Measurements from ENCODE around the gene A1CF. TPM values are rescaled to one million over a fixed set of nuclear protein-coding genes. Genes with fewer than 3 reads are reported as not detected.

A1CF gene
- total RNA-seq, 4 donors from 2014 or later: 0.04 TPM; not detected in 3

DNA sequence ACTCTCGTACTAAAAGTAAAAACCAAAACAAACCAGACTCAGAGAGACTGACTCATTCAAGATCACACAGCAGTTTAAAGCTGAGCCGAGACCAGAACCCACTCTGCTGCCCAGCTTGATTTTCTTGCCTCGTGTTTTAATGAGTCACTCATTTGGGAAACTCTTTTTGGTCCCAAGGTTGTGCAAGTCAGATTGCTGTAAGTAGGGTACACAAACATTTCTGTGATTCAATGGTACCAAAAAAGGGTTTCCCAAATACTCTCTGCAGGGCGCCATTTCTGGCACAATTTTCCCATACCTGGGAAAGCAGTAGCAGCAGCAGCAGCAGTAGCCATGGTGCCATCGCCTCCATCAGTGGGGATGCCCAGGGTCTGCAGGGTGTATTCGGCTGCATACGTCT lies 75.8 kb downstream of the A1CF start:
- Histone ChIP-seq H3K9me3 (no peaks in the 10 kb centered on the region), H3K4me1 (no peaks in the 10 kb centered on the region), H3K27ac (no peak overlapping the region), H3K4me3 (no peak overlapping the region), H3K36me3 (no peaks in the 10 kb centered on the region), H3K27me3 (no peaks in the 10 kb centered on the region)
- WGBS, 2 donors (ENCODE audit: low coverage in 1 of 2): 78 to 94% methylated on average over 3 to 6 of the region's 7 CpGs
- no peak for TF ChIP-seq CTCF (IDR thresholded peaks at IDR 0.05)
- no peak for ATAC-seq

- no peak overlapping the region for H3K27ac ChIP-seq
- TF ChIP-seq CTCF (IDR thresholded peaks at IDR 0.05) (no peak), POLR2A (IDR thresholded peaks at IDR 0.05) (no peak), EP300 (IDR thresholded peaks at IDR 0.05) (no peak), POLR2AphosphoS5 (IDR thresholded peaks at IDR 0.05) (no peak)
- no peak overlapping the region for H3K4me3 ChIP-seq
- no peaks in the 10 kb centered on the region for H3K4me1 ChIP-seq
- no peaks in the 10 kb centered on the region for H3K9me3 ChIP-seq
- no peak for ATAC-seq
- no peaks in the 10 kb centered on the region for H3K36me3 ChIP-seq
- no peaks in the 10 kb centered on the region for H3K27me3 ChIP-seq
- WGBS, 2 donors (ENCODE audit: low coverage in 1 of 2): 0% methylated on average over 1 of the region's 1 CpG; no CpG with 5 or more reads in 1 of the 2 donors
These were observed 77.3 kb downstream of the A1CF start for GRCh38 chr10:50807851-50808776.

DNA sequence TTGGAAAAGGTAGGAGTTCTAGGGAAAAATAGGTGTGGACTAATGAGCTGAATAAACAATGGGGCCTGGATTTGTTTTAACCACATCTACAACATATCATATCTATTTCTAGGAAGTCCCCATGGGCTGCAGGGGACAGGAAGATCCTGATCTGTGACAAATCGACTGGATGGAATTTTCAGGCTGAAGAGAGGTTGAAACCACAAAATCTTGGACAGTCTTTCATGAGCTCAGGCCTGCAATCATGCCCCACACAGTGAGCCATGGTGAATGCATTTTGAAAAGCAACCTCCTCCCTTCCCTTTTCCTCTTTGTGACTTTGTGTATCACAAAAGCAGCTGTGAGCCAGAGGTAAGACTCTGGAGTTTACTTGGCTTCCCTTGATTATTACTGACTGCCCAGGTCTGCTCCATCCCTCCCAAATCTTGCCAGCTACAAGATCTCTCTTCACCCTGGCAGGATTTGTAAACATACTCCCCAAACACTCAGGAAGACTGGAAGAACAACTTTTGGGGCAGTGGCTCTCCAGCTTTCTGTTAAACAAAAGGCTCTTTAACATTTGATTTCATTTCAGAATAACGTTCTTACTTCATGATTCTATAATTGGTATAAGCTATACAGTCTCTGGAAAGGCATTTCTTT lies 79.3 kb downstream of the A1CF start:
- Histone ChIP-seq H3K36me3 (no peaks in the 10 kb centered on the region), H3K9me3 (no peaks in the 10 kb centered on the region), H3K27me3 (no peaks in the 10 kb centered on the region), H3K4me1 (no peaks in the 10 kb centered on the region), H3K4me3 (no peak overlapping the region), H3K27ac (no peak overlapping the region)
- TF ChIP-seq POLR2A (IDR thresholded peaks at IDR 0.05): no peak
- TF ChIP-seq POLR2AphosphoS5 (IDR thresholded peaks at IDR 0.05): no peak
- TF ChIP-seq CTCF (IDR thresholded peaks at IDR 0.05): no peak
- no peak for TF ChIP-seq EP300 (IDR thresholded peaks at IDR 0.05)
- WGBS, 2 donors (ENCODE audit: low coverage in 1 of 2): 40 to 51% methylated on average over 2 of the region's 2 CpGs
- ATAC-seq: no peak

DNA sequence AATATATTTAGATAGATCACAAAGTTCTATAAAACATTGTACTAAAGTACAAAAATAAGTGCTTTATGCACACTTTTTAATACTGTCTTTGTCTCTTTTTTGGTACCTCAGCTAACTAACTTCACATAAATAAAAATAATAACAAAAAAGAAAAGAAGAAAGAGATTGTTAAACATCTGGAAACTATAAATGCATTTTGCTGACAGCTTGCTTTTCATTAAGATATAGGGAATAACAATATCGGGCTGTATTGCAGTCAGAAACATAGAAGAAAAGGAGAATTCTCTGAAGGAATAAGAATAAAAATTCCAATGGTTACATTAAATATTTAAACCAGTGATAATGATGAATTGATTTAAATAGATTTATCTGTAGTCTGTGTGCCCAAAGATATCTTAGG lies 85.8 kb downstream of the A1CF start:
- TF ChIP-seq POLR2AphosphoS5 (IDR thresholded peaks at IDR 0.05): no peak
- TF ChIP-seq POLR2A (IDR thresholded peaks at IDR 0.05): no peak
- Histone ChIP-seq H3K36me3 (no peaks in the 10 kb centered on the region), H3K27me3 (no peaks in the 10 kb centered on the region), H3K9me3 (no peaks in the 10 kb centered on the region), H3K4me3 (no peak overlapping the region), H3K4me1 (no peaks in the 10 kb centered on the region), H3K27ac (no peak overlapping the region)
- no peak for ATAC-seq
- WGBS, 2 donors (ENCODE audit: low coverage in 1 of 2): 44 to 100% methylated on average over 1 of the region's 1 CpG

GRCh38 chr10:50798297-50798696 lies 87.1 kb downstream of the A1CF start:
- H3K4me3 ChIP-seq: no peak overlapping the region
- no peak overlapping the region for H3K27ac ChIP-seq
- TF ChIP-seq POLR2A (IDR thresholded peaks at IDR 0.05) (no peak), CTCF (IDR thresholded peaks at IDR 0.05) (no peak), POLR2AphosphoS5 (IDR thresholded peaks at IDR 0.05) (no peak), EP300 (IDR thresholded peaks at IDR 0.05) (no peak)
- no peaks in the 10 kb centered on the region for H3K27me3 ChIP-seq
- WGBS, 2 donors (ENCODE audit: low coverage in 1 of 2): 51 to 54% methylated on average over 3 of the region's 3 CpGs
- no peak for ATAC-seq
- no peaks in the 10 kb centered on the region for H3K9me3 ChIP-seq
- no peaks in the 10 kb centered on the region for H3K4me1 ChIP-seq
- H3K36me3 ChIP-seq: no peaks in the 10 kb centered on the region
